ENCODE data around the gene KCNQ1.

DNA sequence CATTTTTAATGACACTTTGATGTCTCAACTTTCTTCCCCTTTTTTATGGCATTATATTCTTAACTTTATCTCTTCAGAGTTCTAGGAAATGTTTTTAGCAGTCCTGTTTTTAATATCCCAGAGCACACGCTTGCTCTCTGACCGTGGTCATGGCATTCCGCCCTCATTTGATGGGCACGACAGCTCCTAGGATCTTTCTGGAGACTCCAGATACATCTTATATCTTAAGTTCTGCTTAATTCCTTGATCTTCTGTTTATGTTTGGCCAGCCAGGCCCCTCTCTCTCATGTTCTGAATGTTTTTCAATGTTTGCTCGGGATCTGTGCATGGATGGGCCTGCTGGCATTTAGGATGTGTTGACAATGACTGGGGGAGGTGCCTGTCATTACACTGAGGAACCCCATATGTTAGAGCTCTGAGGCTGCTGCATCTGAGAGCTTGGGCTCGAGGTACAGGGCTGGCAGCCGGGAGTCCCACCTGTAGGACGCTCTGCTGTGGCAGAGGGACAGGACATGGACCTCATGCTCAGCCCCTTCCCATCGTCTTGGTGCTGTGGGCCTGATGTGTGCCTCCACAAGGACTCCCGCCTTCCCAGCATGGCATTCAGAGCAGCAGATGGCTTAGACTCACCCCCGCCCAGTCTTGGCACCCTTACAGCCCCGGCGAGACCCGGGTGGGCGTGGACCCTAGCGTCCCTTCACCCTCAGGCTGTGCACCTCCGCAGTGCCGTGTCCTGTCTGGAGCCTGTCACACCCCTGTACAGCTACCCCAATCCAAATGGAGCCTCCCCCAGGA lies 365.8 kb downstream of the KCNQ1 start:
- TF ChIP-seq, protein P1, sequence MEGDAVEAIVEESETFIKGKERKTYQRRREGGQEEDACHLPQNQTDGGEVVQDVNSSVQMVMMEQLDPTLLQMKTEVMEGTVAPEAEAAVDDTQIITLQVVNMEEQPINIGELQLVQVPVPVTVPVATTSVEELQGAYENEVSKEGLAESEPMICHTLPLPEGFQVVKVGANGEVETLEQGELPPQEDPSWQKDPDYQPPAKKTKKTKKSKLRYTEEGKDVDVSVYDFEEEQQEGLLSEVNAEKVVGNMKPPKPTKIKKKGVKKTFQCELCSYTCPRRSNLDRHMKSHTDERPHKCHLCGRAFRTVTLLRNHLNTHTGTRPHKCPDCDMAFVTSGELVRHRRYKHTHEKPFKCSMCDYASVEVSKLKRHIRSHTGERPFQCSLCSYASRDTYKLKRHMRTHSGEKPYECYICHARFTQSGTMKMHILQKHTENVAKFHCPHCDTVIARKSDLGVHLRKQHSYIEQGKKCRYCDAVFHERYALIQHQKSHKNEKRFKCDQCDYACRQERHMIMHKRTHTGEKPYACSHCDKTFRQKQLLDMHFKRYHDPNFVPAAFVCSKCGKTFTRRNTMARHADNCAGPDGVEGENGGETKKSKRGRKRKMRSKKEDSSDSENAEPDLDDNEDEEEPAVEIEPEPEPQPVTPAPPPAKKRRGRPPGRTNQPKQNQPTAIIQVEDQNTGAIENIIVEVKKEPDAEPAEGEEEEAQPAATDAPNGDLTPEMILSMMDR (IDR thresholded peaks at IDR 0.05; ENCODE audit: low read length): no peak
- TF ChIP-seq EZH2 (IDR thresholded peaks at IDR 0.05; ENCODE audit: borderline replicate concordance, low read length): no peak
